NCI-H345 treated with DMSO at 0.1 percent for 48 hours (cell line): ENCODE results near the gene NPAS2.

ENCODE experiments used
- DNase-seq: peaks from one replicate; lab custom pipeline; 2025; ENCODE audit not compliant: unreplicated experiment; lab: John Stamatoyannopoulos, UW

The NPAS2 gene

GRCh38 chr2:100882645-100883613 lies 63.0 kb downstream of the NPAS2 start:
- DNase-seq: no peak

DNA sequence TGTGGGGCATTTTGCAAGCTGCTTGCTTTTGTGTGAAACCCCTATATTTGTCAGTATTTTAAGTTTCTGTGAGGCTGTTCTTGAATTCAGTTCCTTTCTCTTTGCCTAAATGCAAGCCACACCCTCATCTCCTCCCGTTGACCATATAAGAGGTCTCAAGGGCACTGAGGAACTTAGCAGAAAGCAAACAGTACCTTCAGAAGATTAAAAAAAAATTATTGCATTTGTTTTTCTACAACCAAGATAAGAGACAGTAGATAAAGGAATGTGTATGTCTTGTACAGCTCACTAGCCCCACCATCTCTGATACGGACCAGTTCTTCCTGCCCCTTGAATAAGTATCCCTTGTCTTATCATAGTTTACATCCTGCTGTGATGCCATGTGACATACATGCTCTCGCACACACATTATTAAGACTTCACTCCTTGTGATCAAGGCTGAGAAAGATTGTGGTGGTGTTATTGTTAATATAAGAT lies 64.2 kb downstream of the NPAS2 start:
- no peak for DNase-seq

- no peak for DNase-seq
These were observed 66.1 kb downstream of the NPAS2 start for GRCh38 chr2:100886085-100886484.

DNA sequence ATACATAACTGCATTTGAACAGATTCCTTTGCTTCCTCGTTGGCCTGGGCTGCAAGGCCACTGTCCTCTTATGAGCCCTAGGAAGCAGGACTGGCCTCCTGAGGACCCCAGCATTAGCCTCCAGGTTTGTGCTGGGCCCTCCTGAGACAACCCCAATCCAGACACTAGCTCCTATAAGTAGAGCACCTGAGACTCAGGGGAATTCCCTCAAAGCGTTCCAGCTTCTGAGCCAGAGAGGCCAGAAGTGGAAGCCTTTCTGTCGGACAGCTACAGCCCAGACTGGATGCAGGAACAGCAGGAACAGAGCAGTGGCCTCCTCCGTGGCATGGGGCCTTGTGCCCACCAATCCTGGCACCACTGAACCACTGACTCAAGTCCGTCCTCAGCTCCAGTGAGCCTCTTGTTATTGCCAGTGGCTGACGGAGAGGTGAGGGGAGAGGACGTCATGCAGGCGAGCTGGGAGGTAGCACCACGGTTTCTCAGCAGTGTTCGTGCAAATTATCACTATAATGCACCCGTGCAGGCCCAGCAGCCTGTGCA lies 67.2 kb downstream of the NPAS2 start:
- DNase-seq: no peak

DNA sequence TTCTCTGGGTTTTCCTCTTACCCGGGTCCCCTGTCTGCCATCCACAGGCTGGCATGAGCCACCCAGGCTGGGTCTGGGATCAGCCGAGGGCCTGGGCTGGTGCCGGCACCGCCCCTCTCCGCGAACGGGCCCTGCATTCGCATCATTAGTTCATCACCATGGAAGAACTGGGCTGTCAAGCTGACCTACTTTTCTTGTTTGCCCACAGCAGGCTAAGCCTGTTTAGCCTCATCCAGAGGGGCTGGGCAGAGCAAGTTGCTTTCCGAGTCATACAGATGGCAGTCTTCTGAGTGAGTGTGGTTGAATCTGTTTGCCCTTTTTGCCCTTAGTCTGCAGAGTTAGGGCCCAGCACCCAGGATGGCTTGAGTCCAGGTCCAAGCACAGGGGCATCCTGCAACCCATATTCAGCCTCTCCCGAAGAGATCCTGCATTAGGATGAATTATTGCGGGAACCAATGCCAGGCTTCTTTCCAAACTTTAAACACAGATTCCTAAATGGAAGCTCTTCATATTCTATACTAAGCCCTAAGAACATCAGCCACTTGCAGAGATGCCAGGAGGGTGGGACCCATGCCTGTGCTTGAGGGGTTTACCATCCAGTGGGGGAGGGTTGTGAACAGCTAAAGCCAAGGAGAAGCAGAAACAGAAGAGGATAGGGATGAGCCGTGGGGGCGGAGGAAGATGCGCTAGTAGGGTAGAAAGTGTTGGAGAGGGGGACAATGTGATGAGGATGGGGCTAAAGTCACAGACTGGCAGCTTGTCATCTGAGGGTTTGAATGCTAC lies 68.0 kb downstream of the NPAS2 start:
- no peak for DNase-seq

GRCh38 chr2:100888601-100889000 lies 68.7 kb downstream of the NPAS2 start:
- no peak for DNase-seq

GRCh38 chr2:100889286-100889685 lies 69.3 kb downstream of the NPAS2 start:
- no peak for DNase-seq

- no peak for DNase-seq
These were observed 72.1 kb downstream of the NPAS2 start for GRCh38 chr2:100891906-100892642.

- DNase-seq: no peak
These were observed 73.6 kb downstream of the NPAS2 start for GRCh38 chr2:100893392-100894104.

DNA sequence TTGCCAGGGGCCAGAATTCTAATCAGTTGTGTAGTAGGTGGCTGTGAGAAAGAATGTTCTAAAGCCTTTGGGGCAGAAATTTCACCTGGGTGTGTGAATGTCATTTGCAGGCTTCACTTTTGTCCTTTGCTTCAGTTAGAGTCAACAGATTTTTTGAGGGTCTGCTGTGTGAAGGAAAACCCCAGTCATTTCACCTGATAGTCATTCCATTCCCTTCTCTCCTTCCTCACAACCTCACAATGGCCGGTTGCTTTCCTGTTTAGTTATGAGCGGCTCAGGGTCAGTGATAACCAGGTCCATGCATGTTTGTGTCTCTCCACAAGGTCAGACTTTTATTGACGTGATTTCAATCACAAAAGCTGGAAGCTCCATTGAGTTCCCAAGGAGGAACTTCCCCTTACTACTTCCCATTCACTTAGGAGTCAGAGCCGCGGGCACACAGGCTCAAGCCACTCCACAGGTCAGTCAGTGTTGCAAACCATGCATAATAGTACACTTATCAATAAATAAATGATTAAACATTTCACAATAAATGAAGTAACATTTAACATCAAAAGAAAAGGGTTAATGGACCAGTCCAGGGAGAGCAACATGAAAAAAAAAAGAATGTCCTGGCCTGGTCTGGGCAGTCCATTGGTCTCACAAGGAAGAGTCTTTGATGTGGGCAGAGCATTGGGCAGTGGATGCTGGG lies 74.3 kb downstream of the NPAS2 start:
- no peak for DNase-seq

- DNase-seq: no peak
These were observed 74.8 kb downstream of the NPAS2 start for GRCh38 chr2:100894796-100895156.

DNA sequence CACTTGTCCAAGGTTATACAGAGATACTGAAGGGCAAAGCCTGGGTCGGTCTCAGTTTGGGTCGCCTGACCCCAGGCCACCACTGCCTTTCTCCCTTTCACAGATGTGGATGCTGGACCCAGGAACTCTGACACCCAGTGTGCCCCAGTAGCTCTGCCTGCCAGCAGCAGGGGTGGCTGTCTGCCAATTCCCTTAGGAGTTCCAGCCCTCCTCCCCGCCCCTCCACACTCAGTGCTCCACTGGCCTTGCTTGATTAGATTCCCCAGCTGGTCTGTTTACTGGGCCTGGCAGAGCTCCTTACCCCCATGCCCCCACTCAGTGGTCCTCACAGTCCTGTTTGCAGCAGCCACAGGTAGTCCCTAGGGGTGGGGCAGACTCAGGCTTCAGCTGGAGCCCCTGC lies 75.5 kb downstream of the NPAS2 start:
- DNase-seq: no peak

- peak; percentile 60 for DNase-seq
These were observed 76.2 kb downstream of the NPAS2 start for GRCh38 chr2:100895934-100896685.

- DNase-seq: no peak
These were observed 78.2 kb downstream of the NPAS2 start for GRCh38 chr2:100898035-100898665.

- DNase-seq: no peak
These were observed 80.3 kb downstream of the NPAS2 start for GRCh38 chr2:100900156-100900795.

GRCh38 chr2:100902817-100903405 lies 83.0 kb downstream of the NPAS2 start:
- DNase-seq: no peak

DNA sequence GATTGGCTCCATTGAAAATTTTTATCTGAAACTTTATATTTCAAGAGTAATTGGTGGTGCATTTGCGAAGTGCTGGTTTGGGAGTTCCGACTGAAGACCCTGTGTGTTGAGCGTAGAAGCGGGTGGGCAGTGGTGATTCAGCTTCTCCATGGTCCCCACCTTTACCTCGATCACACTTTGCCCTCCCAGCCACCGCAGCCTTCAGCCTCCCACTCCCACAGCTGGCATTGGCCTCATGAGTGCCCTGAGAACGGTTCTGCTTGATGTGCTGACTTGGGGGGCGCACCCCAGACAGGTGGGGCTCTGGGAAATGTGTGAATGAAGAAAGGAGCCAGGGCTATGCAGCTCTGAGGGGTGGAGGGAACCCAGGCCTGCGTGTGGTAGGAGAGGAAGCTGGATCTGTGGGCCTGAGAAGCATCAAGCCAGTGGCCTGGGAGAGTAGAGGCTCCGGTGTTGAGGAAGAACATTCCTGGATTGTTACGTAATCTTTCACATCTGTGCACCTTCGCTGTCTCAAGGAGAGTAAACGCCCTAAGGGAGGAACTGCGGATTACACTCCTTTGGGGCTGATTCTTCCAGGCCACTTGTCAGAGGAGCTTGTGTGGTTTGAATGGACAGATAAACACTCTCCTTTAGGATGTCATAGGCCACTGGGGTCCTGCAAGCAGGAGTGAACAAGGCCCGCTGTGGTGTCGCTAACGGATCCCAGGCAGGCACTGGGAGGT lies 83.8 kb downstream of the NPAS2 start:
- DNase-seq: no peak
